Body of pancreas (tissue), 4 donors: Measurements from ENCODE around the gene SSR1. TPM values are rescaled to one million over a fixed set of nuclear protein-coding genes. Genes with fewer than 3 reads are reported as not detected.

Source experiments
- ATAC-seq: fragments of 150-250 bp; one replicate; pipeline ENCODE4 v1.9.1; 2016
- DNase-seq, 4 donors: peaks; one replicate each; pipeline ENCODE4 v3.0.0-alpha.2; 2019
- H3K27ac ChIP-seq, 4 donors: fragments of 200-600 bp; sonication (generic); 1 replicate in 3 of 4; 2 replicates in 1 of 4; pipeline versions ENCODE4 v1.5.1 to v1.6.1; 2016 to 2019; ENCODE audit warnings: mild to moderate bottlenecking in 1 of 4, mixed read lengths in 1 of 4, moderate library complexity in 1 of 4
- H3K27me3 ChIP-seq, 2 donors: fragments of 200-600 bp; sonication (generic); one replicate each; pipeline ENCODE4 v1.6.0; 2016; ENCODE audit warnings: mild to moderate bottlenecking in 1 of 2
- H3K36me3 ChIP-seq, 2 donors: fragments of 200-600 bp; sonication (generic); replicated peaks in 1 of 2; 2 replicates each; pipeline ENCODE4 v1.5.1; 2016; ENCODE audit warnings: low read depth in 2 of 2; ENCODE audit not compliant: insufficient read depth in 1 of 2
- H3K4me1 ChIP-seq: fragments of 200-600 bp; sonication (generic); one replicate; pipeline ENCODE4 v1.6.0; 2016
- H3K4me3 ChIP-seq, 2 donors: fragments of 200-600 bp; sonication (generic); 1 replicate in 1 of 2; 2 replicates in 1 of 2; pipeline ENCODE4 v1.5.1; 2016 to 2019
- H3K9me3 ChIP-seq, 3 donors: fragments of 200-600 bp; sonication (generic); 1 replicate in 2 of 3; 2 replicates in 1 of 3; pipeline ENCODE4 v1.5.1; 2016
- POLR2A ChIP-seq, 3 donors: fragments of 450-650 bp; IDR thresholded peaks; one replicate each; pipeline ENCODE4 v1.6.1; 2016; ENCODE audit warnings: antibody characterized with exemption in 3 of 3, mild to moderate bottlenecking in 2 of 3
- WGBS, 2 donors: methylation state at CpG; one replicate each; pipeline ENCODE4 v1.1.5; 2017; 5-methylcytosine and 5-hydroxymethylcytosine counted together
- intact Hi-C: fragments of 100-400 bp; cut with DNase I; formaldehyde crosslinking; loops from one replicate; pipeline ENCODE4 v1.15.1; 2023
- total RNA-seq, 2 donors: library from RNA; depleted of rRNA; stranded (reverse); fragments of >200 nt; gene quantifications; one replicate each; pipeline ENCODE4 v1.1.0, GENCODE V29; 2016
- TF ChIP-seq, protein P1 (sequence below), 7 experiments: fragments of 450-650 bp in 4 of 7; fragments of 200-600 bp in 3 of 7; sonication (generic) in 3 of 7; IDR thresholded peaks; one replicate each; pipeline ENCODE4 v1.5.1; 2016 to 2019; ENCODE audit warnings: antibody characterized with exemption in 7 of 7

Gene SSR1
- total RNA-seq, 2 donors from 2014 or later: 50.1 TPM

DNA sequence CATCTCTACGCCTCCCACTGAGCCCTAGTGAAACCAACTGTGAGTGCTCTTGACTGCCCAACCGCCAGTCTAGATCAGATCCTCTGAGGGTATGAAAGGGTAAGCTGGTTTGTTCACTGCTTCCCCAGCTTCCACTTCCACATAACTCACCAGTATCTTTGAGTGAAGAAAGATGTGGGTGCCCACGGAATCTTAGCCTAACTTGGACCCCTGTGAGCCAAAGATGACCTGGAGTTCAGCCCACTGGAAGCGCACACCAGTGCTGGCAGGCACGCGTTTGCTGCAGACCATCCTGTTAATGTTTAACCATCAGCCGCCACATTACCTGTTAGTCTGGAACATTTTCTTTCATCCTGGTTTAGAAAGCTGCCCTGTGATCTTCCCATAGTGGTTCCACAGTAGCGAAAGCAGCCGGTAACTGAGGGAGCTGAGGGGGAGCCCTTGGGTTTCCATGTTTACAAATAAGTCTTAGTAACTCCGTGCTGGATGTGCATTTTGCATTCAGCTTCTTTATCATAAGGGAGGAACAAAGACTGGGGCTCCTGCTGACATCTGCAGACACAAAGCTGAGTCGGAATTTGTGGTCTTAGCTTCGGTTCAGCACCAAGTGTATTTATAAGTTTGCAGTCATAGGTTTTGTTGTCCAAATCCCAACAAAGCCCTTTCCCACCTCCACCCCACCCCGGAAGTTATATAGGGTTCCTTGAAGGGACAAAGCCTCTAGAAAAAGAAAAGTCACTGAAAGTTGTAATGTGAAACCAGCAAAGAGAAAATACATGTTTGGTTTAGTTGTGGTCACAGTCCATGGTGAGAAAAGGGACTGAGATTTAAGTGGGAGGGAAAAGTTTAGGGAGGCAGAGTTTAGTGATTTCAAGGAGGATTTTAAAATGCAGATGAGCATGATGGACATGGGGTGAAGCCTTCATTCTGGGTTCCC, 71.0 kb downstream of the SSR1 start:
- no peaks in the 10 kb centered on the region for H3K9me3 ChIP-seq
- peak; percentile 54 for ATAC-seq
- H3K27me3 ChIP-seq: no peaks in the 10 kb centered on the region
- TF ChIP-seq POLR2A (IDR thresholded peaks at IDR 0.05): peak in 2 of 3 donors; percentile 47 to 64
- TF ChIP-seq, protein P1, sequence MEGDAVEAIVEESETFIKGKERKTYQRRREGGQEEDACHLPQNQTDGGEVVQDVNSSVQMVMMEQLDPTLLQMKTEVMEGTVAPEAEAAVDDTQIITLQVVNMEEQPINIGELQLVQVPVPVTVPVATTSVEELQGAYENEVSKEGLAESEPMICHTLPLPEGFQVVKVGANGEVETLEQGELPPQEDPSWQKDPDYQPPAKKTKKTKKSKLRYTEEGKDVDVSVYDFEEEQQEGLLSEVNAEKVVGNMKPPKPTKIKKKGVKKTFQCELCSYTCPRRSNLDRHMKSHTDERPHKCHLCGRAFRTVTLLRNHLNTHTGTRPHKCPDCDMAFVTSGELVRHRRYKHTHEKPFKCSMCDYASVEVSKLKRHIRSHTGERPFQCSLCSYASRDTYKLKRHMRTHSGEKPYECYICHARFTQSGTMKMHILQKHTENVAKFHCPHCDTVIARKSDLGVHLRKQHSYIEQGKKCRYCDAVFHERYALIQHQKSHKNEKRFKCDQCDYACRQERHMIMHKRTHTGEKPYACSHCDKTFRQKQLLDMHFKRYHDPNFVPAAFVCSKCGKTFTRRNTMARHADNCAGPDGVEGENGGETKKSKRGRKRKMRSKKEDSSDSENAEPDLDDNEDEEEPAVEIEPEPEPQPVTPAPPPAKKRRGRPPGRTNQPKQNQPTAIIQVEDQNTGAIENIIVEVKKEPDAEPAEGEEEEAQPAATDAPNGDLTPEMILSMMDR (IDR thresholded peaks at IDR 0.05): no peak
- 10 to 18% methylated on average over 10 to 13 of the region's 13 CpGs for WGBS, 2 donors
- no peak overlapping the region for H3K4me3 ChIP-seq
- peaks cover 0 to 7% of the 10 kb centered on the region in 2 donors for H3K36me3 ChIP-seq
- intact Hi-C loops: loop anchor here (10.0 kb wide), 1 partner anchor 547 kb away; no protein-coding TSS in a partner anchor
- DNase-seq: peak; percentile 61 to 85 (median 80)
- peaks cover 69% of the 10 kb centered on the region for H3K4me1 ChIP-seq
- peak overlapping the region; percentile 73 to 93 (median 88) for H3K27ac ChIP-seq

DNA sequence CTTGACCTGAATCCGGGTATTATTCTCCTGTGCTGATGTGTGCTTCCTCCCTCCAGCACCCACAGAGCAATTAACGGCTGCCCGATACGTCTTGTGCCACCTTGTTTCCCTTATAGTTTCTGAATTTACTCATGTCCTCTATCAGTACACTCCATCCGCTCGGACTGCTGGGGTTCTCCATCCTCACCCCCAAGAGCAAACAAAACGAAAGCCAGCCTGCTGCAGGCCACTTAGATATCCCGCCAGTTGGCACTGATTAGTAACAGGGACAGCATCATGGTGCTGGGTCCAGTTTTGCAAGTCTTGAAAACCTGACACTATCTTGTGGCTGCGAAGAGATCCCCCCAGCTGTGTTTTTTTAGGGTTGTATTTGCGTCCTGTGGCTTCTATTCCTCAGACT, 71.8 kb downstream of the SSR1 start:
- peak overlapping the region; percentile 73 to 93 (median 88) for H3K27ac ChIP-seq
- H3K27me3 ChIP-seq: no peaks in the 10 kb centered on the region
- no peaks in the 10 kb centered on the region for H3K9me3 ChIP-seq
- no peak for ATAC-seq
- peaks cover 0 to 3% of the 10 kb centered on the region in 2 donors for H3K36me3 ChIP-seq
- TF ChIP-seq POLR2A (IDR thresholded peaks at IDR 0.05): no peak
- TF ChIP-seq, protein P1 (IDR thresholded peaks at IDR 0.05): no peak
- intact Hi-C loops: loop anchor here (10.0 kb wide), 1 partner anchor 546 kb away; no protein-coding TSS in a partner anchor
- H3K4me1 ChIP-seq: peaks cover 77% of the 10 kb centered on the region
- peak in 3 of 4 donors; percentile 44 to 53 (median 49) for DNase-seq
- H3K4me3 ChIP-seq: no peak overlapping the region
- 26 to 33% methylated on average over 10 of the region's 10 CpGs for WGBS, 2 donors

DNA sequence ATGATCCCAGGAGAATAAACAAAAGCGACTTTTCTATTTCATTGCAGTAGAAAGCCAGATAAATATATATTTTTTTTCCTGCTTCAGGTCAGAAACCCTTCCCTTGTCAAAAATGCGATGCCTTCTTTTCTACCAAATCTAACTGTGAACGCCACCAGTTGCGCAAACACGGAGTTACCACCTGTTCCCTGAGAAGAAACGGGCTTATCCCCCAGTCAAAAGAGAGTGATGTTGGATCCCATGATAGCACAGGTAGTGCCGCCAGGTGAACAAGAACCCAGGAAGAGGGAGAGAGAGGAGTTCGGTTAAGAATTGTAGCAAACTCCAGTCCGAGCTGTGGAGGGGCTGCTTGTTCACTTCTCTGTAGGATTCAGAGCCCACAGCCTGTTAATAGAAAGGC, 72.6 kb downstream of the SSR1 start:
- H3K36me3 ChIP-seq: no peaks in the 10 kb centered on the region
- DNase-seq (peak in 2 of 4 donors; percentile 52), ATAC-seq (no peak)
- no peaks in the 10 kb centered on the region for H3K27me3 ChIP-seq
- TF ChIP-seq, protein P1 (IDR thresholded peaks at IDR 0.05): no peak
- TF ChIP-seq POLR2A (IDR thresholded peaks at IDR 0.05): no peak
- no peak overlapping the region for H3K4me3 ChIP-seq
- H3K4me1 ChIP-seq: peaks cover 85% of the 10 kb centered on the region
- H3K27ac ChIP-seq: peak overlapping the region; percentile 73 to 93 (median 88)
- intact Hi-C loops: loop anchor here (10.0 kb wide), 1 partner anchor 546 kb away; no protein-coding TSS in a partner anchor
- H3K9me3 ChIP-seq: no peaks in the 10 kb centered on the region
- WGBS, 2 donors: 33 to 44% methylated on average over 9 of the region's 9 CpGs

DNA sequence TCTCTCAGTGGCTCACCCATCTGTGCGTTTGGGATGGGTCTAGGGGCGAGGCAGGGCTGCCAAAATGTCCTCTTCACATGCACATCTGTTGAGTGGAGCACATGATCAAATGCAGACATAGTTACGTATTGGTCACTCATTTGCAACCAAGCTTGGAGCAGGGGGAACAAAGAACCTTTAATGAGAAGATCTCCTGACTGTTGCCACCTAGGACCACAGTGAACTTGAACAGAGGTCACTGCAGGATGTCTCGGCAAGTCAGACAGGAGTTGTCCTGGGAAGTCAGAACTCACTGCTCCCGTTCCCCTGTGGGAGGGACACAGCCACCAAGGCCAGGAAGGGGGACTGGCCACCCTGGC, 73.4 kb downstream of the SSR1 start:
- intact Hi-C loops: no loop called here
- peaks cover 93% of the 10 kb centered on the region for H3K4me1 ChIP-seq
- H3K27ac ChIP-seq: peak overlapping the region; percentile 81 to 93 (median 88)

More for the DNA sequence above, 73.4 kb downstream of the SSR1 start:
- DNase-seq (peak in 1 of 4 donors; percentile 5), ATAC-seq (no peak)
- Histone ChIP-seq H3K9me3 (no peaks in the 10 kb centered on the region), H3K36me3 (no peaks in the 10 kb centered on the region), H3K4me3 (no peak overlapping the region), H3K27me3 (no peaks in the 10 kb centered on the region)
- WGBS, 2 donors: 28 to 52% methylated on average over 5 of the region's 5 CpGs
- no peak for TF ChIP-seq POLR2A (IDR thresholded peaks at IDR 0.05)
- TF ChIP-seq, protein P1 (IDR thresholded peaks at IDR 0.05): no peak
